Prostate gland (tissue), 2 donors: ENCODE measurements around the gene SLC34A1.

Experiments used
- CTCF ChIP-seq, 4 experiments: fragments of 200-600 bp in 2 of 4; fragments of 450-650 bp in 2 of 4; sonication (generic) in 2 of 4; IDR thresholded peaks; 1 replicate in 3 of 4; 2 replicates in 1 of 4; pipeline ENCODE4 v1.5.1; 2016 to 2019; ENCODE audit warnings: antibody characterized with exemption in 4 of 4, mild to moderate bottlenecking in 2 of 4, moderate library complexity in 2 of 4
- POLR2A ChIP-seq: fragments of 450-650 bp; IDR thresholded peaks from one replicate; pipeline ENCODE4 v1.6.1; 2016; ENCODE audit warnings: antibody characterized with exemption, mild to moderate bottlenecking
- POLR2AphosphoS5 ChIP-seq: sonication (generic); formaldehyde crosslinking; IDR thresholded peaks from one replicate; pipeline ENCODE4 v1.6.1; 2017; ENCODE audit warnings: antibody characterized with exemption

GRCh38 chr5:177434942-177435738 lies 50.9 kb downstream of the SLC34A1 start:
- TF ChIP-seq CTCF (IDR thresholded peaks at IDR 0.05) (no peak), POLR2AphosphoS5 (no peak), POLR2A (no peak)
